ENCODE results near the gene KDELR1.

KDELR1 gene

DNA sequence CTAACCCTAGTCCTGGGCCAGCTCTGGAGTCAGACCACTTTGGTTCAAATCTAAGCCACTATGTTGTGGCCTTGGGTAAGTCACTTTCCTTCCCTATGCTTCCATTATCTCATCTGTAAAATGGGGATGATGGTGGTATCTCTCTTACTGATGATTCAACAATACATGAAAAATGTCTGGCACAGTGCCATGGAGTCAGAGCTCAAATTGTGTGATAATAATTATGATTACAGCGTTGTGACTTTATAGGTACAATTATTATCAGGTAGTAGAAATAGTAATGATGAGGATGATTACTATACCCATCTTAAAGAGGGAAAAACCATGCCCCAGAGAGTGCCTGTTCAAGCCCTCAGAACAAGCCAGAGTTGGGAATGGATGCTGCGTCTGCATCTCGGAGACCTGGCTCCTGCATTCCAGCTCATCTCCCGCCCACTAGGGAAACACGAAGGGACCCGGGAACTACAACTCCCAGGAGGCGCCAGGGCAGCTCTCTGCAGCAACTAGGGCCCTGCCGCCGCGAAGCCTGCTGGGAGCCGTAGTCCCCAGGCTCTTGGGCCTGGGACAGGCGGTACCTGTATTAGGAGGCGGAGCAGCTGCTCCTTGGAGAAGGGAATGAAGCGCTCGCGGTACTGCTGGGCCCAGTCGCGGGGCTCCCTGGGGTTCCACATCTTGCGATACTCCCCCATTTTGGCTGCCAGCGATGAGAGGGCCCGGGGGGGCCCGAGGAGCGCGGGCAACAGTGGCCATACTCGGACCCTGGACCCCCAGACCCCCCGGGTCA, 28.4 kb downstream of the KDELR1 start:
- no peak for TF ChIP-seq CTCF (IDR thresholded peaks at IDR 0.05; ENCODE audit: low read depth, low read length)
- peak overlapping the region; percentile 79 for H3K4me3 ChIP-seq (ENCODE audit: low read depth, low read length)

DNA sequence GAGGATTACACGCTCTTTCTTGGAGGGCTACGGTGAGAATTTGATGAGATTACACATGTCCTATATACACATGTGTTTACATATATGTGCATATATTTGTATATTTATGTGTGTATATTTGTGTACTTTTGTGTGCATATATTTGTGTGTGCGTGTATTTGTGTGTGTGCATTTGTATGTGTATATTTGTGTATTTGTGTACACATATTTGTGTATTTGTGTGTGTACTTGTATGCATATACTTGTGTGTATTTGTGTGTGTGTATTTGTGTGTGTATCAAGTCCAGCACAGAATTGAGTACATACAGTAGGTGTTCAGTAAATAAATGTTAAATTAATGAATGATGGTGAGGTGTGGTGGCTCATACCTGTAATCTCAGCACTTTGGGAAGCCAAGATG, 29.4 kb downstream of the KDELR1 start:
- no peak overlapping the region for H3K4me3 ChIP-seq (ENCODE audit: low read depth, low read length)
- TF ChIP-seq CTCF (IDR thresholded peaks at IDR 0.05; ENCODE audit: low read depth, low read length), result no peak

- H3K4me3 ChIP-seq (ENCODE audit: low read depth, low read length), result no peak overlapping the region
- TF ChIP-seq CTCF (IDR thresholded peaks at IDR 0.05; ENCODE audit: low read depth, low read length), result no peak
Observed at GRCh38 chr19:48359123-48359522, 32.2 kb downstream of the KDELR1 start.

DNA sequence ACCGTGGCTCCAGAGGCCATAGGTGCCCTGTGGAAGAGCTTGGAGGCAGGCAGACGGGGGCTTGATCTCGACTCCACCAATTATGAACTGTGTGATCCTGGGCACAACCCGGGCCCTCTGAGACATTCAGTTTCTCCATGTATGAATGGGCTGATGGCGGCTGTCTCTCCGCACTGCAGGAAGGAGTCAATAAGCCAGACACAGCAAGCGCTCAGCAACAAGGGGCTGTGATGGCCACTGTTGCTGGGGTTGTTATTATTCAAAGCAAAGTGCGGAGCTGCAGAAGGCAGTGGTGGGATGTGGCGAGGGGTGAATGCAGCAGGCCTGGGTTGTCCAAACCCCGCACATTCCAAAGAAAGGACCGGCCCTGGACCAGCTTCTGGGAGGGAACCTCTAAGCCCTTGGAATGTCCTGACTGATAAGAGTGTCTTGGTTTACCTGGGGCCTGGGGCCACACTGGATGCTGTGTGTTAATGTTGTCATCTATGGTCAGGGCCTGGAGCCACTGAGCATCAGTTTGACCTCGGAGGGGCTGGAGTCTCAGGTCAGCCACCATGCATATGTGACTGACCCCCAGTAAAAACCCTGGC, 35.9 kb downstream of the KDELR1 start:
- H3K4me3 ChIP-seq (ENCODE audit: low read depth, low read length), result no peak overlapping the region
- no peak for TF ChIP-seq CTCF (IDR thresholded peaks at IDR 0.05; ENCODE audit: low read depth, low read length)

DNA sequence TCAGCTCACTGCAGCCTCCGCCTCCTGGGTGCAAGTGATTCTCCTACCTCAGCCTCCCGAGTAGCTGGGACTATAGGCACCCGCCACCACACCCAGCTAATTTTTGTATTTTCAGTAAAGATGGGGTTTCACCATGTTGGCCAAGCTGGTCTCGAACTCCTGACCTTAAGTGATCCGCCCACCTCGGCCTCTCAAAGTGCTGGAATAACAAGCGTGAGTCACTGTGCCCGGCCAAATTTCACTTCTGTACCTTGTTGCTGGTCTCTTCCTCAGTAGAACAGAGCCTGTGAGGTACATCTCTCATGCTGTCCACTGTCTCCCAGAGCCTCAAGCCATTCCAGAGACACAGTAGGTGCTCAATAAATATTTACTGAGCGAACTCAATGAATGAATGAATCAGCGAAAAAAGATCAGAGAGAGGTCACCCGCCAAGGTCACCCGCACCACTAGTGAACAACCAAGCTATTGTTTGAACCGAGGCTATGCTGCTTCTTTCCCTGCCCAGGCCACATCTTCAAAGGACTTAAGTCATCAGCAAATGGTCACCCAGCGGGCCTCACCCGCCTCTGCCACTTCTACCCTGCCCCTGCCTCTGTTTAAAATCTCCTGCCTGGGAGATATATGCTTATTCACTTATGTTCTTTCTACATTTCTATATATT, 36.9 kb downstream of the KDELR1 start:
- no peak overlapping the region for H3K4me3 ChIP-seq (ENCODE audit: low read depth, low read length)
- TF ChIP-seq CTCF (IDR thresholded peaks at IDR 0.05; ENCODE audit: low read depth, low read length), result no peak

GRCh38 chr19:48353677-48354076, 37.7 kb downstream of the KDELR1 start:
- no peak overlapping the region for H3K4me3 ChIP-seq (ENCODE audit: low read depth, low read length)
- no peak for TF ChIP-seq CTCF (IDR thresholded peaks at IDR 0.05; ENCODE audit: low read depth, low read length)

DNA sequence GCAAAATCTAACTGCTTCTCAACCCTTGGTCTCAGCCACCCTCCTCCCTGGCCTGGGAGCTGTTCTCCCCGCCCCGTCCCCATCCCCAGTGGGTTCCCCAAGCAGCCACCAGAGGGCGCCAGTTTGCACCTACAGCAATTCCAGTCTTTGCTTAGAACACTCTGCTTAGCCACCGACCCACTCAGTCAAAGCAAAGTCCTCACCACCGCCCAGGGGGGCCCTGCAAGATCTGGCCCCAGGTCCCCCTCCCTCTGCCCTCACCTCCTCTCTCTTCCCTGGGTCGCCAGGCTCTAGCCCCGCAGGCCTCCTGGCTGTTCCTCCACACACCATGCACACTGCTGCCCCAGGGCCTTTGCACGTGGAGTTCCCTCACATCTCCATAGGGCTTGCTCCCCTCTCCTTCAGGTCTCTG, 40.0 kb downstream of the KDELR1 start:
- peak; percentile 81 for TF ChIP-seq CTCF (IDR thresholded peaks at IDR 0.05; ENCODE audit: low read depth, low read length)
- no peak overlapping the region for H3K4me3 ChIP-seq (ENCODE audit: low read depth, low read length)

All from WI38 (cell line).